HCT116 (cell line): Measurements from ENCODE around the gene PXT1. TPM values are rescaled to one million over a fixed set of nuclear protein-coding genes. Genes with fewer than 3 reads are reported as not detected.

ENCODE experiments used
- ATAC-seq: fragments of 200-7000 bp; cut with Tn5 transposase; 2 replicates; pipeline ENCODE4 v1.9.1; 2020; ENCODE audit warnings: mild to moderate bottlenecking, moderate library complexity
- BruUV-seq: library from RNA; stranded (reverse); fragments of 400-500 nt; replicated peaks from 2 replicates; lab custom pipeline; 2021; lab: Mats Ljungman, UMichigan
- CTCF ChIA-PET: fragments of 300-600 bp; sonication (Branson Sonifier 250); formaldehyde crosslinking; loops from one replicate; lab custom pipeline; 2021; ENCODE audit warnings: antibody characterized with exemption; lab: Charles Lee
- POLR2A ChIA-PET: fragments of 300-600, 350-600 bp; sonication (Branson Sonifier 250); formaldehyde crosslinking; loops from one replicate; lab custom pipeline; 2021; ENCODE audit warnings: antibody characterized with exemption; lab: Charles Lee
- RAD21 ChIA-PET, 2 experiments: fragments of 300-600 bp; sonication (Branson Sonifier 250); formaldehyde crosslinking; loops; one replicate each; lab custom pipeline; 2023; ENCODE audit warnings: low total read pairs in 2 of 2; ENCODE audit not compliant: uncharacterized antibody in 2 of 2, unreplicated experiment in 2 of 2, low non-redundant PET in 1 of 2; lab: Charles Lee
- DNase-seq: peaks from one replicate; pipeline ENCODE4 v3.0.0-alpha.2; 2010; ENCODE audit warnings: low read depth, low spot score
- H2AFZ ChIP-seq: fragments of 200-600 bp; shearing (Covaris generic), sonication (generic); 2 replicates; pipeline ENCODE4 v1.6.1; 2017; ENCODE audit warnings: low read depth, mixed run types, mixed read lengths, antibody characterized with exemption, low read length; ENCODE audit not compliant: poor library complexity, severe bottlenecking
- H3K27ac ChIP-seq: 2 replicates; pipeline ENCODE4 v1.5.1; 2012; ENCODE audit warnings: low read depth, low read length
- H3K27me3 ChIP-seq: fragments of 200-600 bp; sonication (generic); 2 replicates; pipeline ENCODE4 v1.6.1; 2016; ENCODE audit warnings: mixed run types, low read length, mixed read lengths; ENCODE audit not compliant: insufficient read depth
- H3K36me3 ChIP-seq, 2 experiments: fragments of 200-500 bp in 1 of 2; fragments of 200-600 bp in 1 of 2; sonication (Bioruptor generic) in 1 of 2; sonication (generic) in 1 of 2; 2 replicates each; pipeline versions ENCODE4 v1.5.1 to v1.6.1; 2014 to 2016; ENCODE audit warnings: low read length in 2 of 2, inconsistent platforms in 1 of 2, mixed read lengths in 1 of 2, mixed run types in 1 of 2; ENCODE audit not compliant: insufficient read depth in 2 of 2, control insufficient read depth in 1 of 2
- H3K4me1 ChIP-seq, 2 experiments: fragments of 200-600 bp in 1 of 2; sonication (generic) in 1 of 2; 2 replicates each; pipeline versions ENCODE4 v1.5.1 to v1.6.1; 2012 to 2017; ENCODE audit warnings: low read length in 2 of 2, inconsistent platforms in 1 of 2, mild to moderate bottlenecking in 1 of 2, mixed read lengths in 1 of 2, mixed run types in 1 of 2, moderate library complexity in 1 of 2; ENCODE audit not compliant: insufficient read depth in 2 of 2, control insufficient read depth in 1 of 2
- H3K4me2 ChIP-seq: fragments of 200-600 bp; sonication (generic); 2 replicates; pipeline ENCODE4 v1.6.1; 2017; ENCODE audit warnings: mixed run types, low read length, mixed read lengths
- H3K4me3 ChIP-seq, 2 experiments: fragments of 200-600 bp in 1 of 2; sonication (generic) in 1 of 2; replicated peaks in 1 of 2; 2 replicates each; pipeline ENCODE4 v1.5.1; 2011 to 2016; ENCODE audit warnings: low read length in 2 of 2, control low read depth in 1 of 2, low read depth in 1 of 2, mild to moderate bottlenecking in 1 of 2, mixed read lengths in 1 of 2, mixed run types in 1 of 2
- H3K79me2 ChIP-seq: fragments of 200-600 bp; sonication (generic); 2 replicates; pipeline ENCODE4 v1.6.1; 2017; ENCODE audit warnings: mild to moderate bottlenecking, mixed run types, low read length, moderate library complexity, mixed read lengths; ENCODE audit not compliant: insufficient read depth
- H3K9ac ChIP-seq: fragments of 200-600 bp; sonication (generic); 2 replicates; pipeline ENCODE4 v1.6.1; 2016; ENCODE audit warnings: low read length, mixed read lengths
- H3K9me2 ChIP-seq: fragments of 200-600 bp; sonication (generic), shearing (Covaris generic); 2 replicates; pipeline ENCODE4 v1.6.1; 2017; ENCODE audit warnings: mixed run types, mild to moderate bottlenecking, moderate library complexity; ENCODE audit not compliant: insufficient read depth
- H3K9me3 ChIP-seq, 2 experiments: fragments of 200-500 bp in 1 of 2; fragments of 200-600 bp in 1 of 2; sonication (Bioruptor generic) in 1 of 2; sonication (generic) in 1 of 2; 2 replicates each; pipeline ENCODE4 v1.6.1; 2014 to 2017; ENCODE audit warnings: low read length in 2 of 2, mixed read lengths in 2 of 2, inconsistent platforms in 1 of 2, low read depth in 1 of 2, mild to moderate bottlenecking in 1 of 2, mixed run types in 1 of 2, moderate library complexity in 1 of 2; ENCODE audit not compliant: control insufficient read depth in 1 of 2, insufficient read depth in 1 of 2
- H4K20me1 ChIP-seq: fragments of 200-600 bp; sonication (generic), shearing (Covaris generic); 2 replicates; pipeline ENCODE4 v1.6.1; 2017; ENCODE audit warnings: mixed run types, mild to moderate bottlenecking, moderate library complexity; ENCODE audit not compliant: insufficient read depth
- ATF3 ChIP-seq: IDR thresholded peaks from 2 replicates; pipeline ENCODE4 v1.6.1; 2012
- CBX3 ChIP-seq: IDR thresholded peaks from 2 replicates; pipeline ENCODE4 v1.6.1; 2012; ENCODE audit warnings: low read depth
- CEBPB ChIP-seq: IDR thresholded peaks from 2 replicates; pipeline ENCODE4 v1.6.1; 2012; ENCODE audit warnings: low read depth
- CTCF ChIP-seq, 3 experiments: fragments of 200-600 bp in 1 of 3; sonication (generic) in 1 of 3; IDR thresholded peaks in 2 of 3; conservative IDR thresholded peaks in 1 of 3; 2 replicates each; pipeline ENCODE4 v1.5.1; 2012 to 2017; ENCODE audit warnings: low read depth in 2 of 3, low read length in 2 of 3, antibody characterized with exemption in 1 of 3, borderline replicate concordance in 1 of 3, control low read depth in 1 of 3, mild to moderate bottlenecking in 1 of 3, mixed read lengths in 1 of 3, mixed run types in 1 of 3, moderate library complexity in 1 of 3; ENCODE audit not compliant: insufficient read depth in 1 of 3
- ELF1 ChIP-seq: IDR thresholded peaks from 2 replicates; pipeline ENCODE4 v1.6.1; 2012; ENCODE audit warnings: low read depth, borderline replicate concordance
- EZH2 ChIP-seq: fragments of 200-600 bp; sonication (generic); IDR thresholded peaks from 2 replicates; pipeline ENCODE4 v1.6.1; 2017; ENCODE audit warnings: antibody characterized with exemption, mixed run types
- EZH2phosphoT487 ChIP-seq: fragments of 200-600 bp; IDR thresholded peaks from 2 replicates; pipeline ENCODE4 v1.6.1; 2018; ENCODE audit warnings: antibody characterized with exemption, borderline replicate concordance
- FOSL1 ChIP-seq: IDR thresholded peaks from 2 replicates; pipeline ENCODE4 v1.6.1; 2012; ENCODE audit warnings: low read depth
- JUND ChIP-seq: IDR thresholded peaks from 2 replicates; pipeline ENCODE4 v1.6.1; 2012
- MAX ChIP-seq: IDR thresholded peaks from 2 replicates; pipeline ENCODE4 v1.6.1; 2012
- POLR2AphosphoS5 ChIP-seq: IDR thresholded peaks from 2 replicates; pipeline ENCODE4 v1.6.1; 2011; ENCODE audit warnings: mild to moderate bottlenecking, low read depth, low read length, moderate library complexity
- RAD21 ChIP-seq: IDR thresholded peaks from 2 replicates; pipeline ENCODE4 v1.6.1; 2012; ENCODE audit warnings: low read depth, mild to moderate bottlenecking
- SIN3A ChIP-seq: IDR thresholded peaks from 2 replicates; pipeline ENCODE4 v1.6.1; 2012; ENCODE audit warnings: low read depth
- SP1 ChIP-seq: IDR thresholded peaks from 2 replicates; pipeline ENCODE4 v1.6.1; 2012; ENCODE audit warnings: low read depth
- SRF ChIP-seq: IDR thresholded peaks from 2 replicates; pipeline ENCODE4 v1.6.1; 2012; ENCODE audit warnings: low read depth
- TCF7L2 ChIP-seq: IDR thresholded peaks from 2 replicates; pipeline ENCODE4 v1.7.0; 2011; ENCODE audit warnings: borderline replicate concordance, inconsistent platforms; ENCODE audit not compliant: insufficient read depth, insufficient read length; ENCODE audit errors: extremely low read depth
- YY1 ChIP-seq: IDR thresholded peaks from 2 replicates; pipeline ENCODE4 v1.6.1; 2011; ENCODE audit warnings: low read length, low read depth, moderate library complexity, mild to moderate bottlenecking; ENCODE audit not compliant: insufficient replicate concordance; ENCODE audit errors: extremely low read depth
- ZBTB33 ChIP-seq: IDR thresholded peaks from 2 replicates; pipeline ENCODE4 v1.6.1; 2011; ENCODE audit warnings: mild to moderate bottlenecking, low read length, moderate library complexity; ENCODE audit not compliant: insufficient replicate concordance; ENCODE audit errors: extremely low read depth
- intact Hi-C: fragments of 100-400 bp; cut with micrococcal nuclease; formaldehyde crosslinking; loops from 2 replicates; pipeline ENCODE4 v1.10.0; 2022
- total RNA-seq: library from RNA; stranded (reverse); gene quantifications from one replicate; pipeline ENCODE4 v1.2.1, GENCODE V29; 2021; ENCODE audit not compliant: unreplicated experiment

PXT1 gene
- total RNA-seq, 1 experiment from 2014 or later: 0.17 TPM

GRCh38 chr6:36349240-36349639, 93.4 kb downstream of the PXT1 start:
- DNase-seq: no peak
- Histone ChIP-seq H3K9ac (no peak overlapping the region), H4K20me1 (no peaks in the 10 kb centered on the region), H3K79me2 (no peaks in the 10 kb centered on the region), H3K36me3 (no peaks in the 10 kb centered on the region), H2AFZ (no peak overlapping the region), H3K9me2 (no peaks in the 10 kb centered on the region), H3K27ac (no peak overlapping the region), H3K4me1 (peaks cover 0 to 10% of the 10 kb centered on the region in 2 experiments; a peak in 1 of 4 replicates), H3K4me2 (no peak overlapping the region), H3K9me3 (peaks cover 0 to 5% of the 10 kb centered on the region in 2 experiments; a peak in 1 of 4 replicates), H3K27me3 (no peaks in the 10 kb centered on the region), H3K4me3 (no peak overlapping the region)
- ChIA-PET CTCF (interaction anchor here (1.7 kb wide), 1 partner anchor 8 kb away, joined by 6 read pairs; no protein-coding TSS in a partner anchor), RAD21 (no interaction called here), POLR2A (no interaction called here)
- no peak for ATAC-seq
- intact Hi-C loops: no loop called here
- BruUV-seq: no TSS peak
- TF ChIP-seq MAX (no peak), ELF1 (no peak), YY1 (no peak), TCF7L2 (no peak), CBX3 (no peak), JUND (no peak), POLR2AphosphoS5 (no peak), SP1 (no peak), RAD21 (no peak), ATF3 (no peak), FOSL1 (no peak), EZH2 (no peak), CEBPB (no peak), ZBTB33 (no peak), SRF (no peak), CTCF (IDR thresholded peaks at IDR 0.05 in 2 of 3, conservative IDR thresholded peaks at IDR 0.05 in 1 of 3; ENCODE audit: borderline replicate concordance in 1 of 3, insufficient read depth in 1 of 3, low read depth in 2 of 3, low read length in 2 of 3) (no peak), EZH2phosphoT487 (no peak), SIN3A (no peak)
